Astrocyte (in vitro differentiated cells and primary cell): ENCODE measurements around the gene HLA-A.

ENCODE experiments used
- CTCF ChIP-seq: IDR thresholded peaks from 2 replicates; pipeline ENCODE4 v1.5.1; 2011; ENCODE audit warnings: low read depth, mild to moderate bottlenecking, inconsistent platforms, low read length, moderate library complexity; ENCODE audit not compliant: insufficient read depth
- EZH2 ChIP-seq: IDR thresholded peaks from 2 replicates; pipeline ENCODE4 v1.6.1; 2012; ENCODE audit warnings: mild to moderate bottlenecking, low read length, inconsistent platforms; ENCODE audit not compliant: insufficient read depth

GRCh38 chr6:29959467-29959866 is 17.1 kb downstream of the HLA-A start:
- TF ChIP-seq CTCF (no peak), EZH2 (no peak)
